Measurements from ENCODE around the gene LMNA.

LMNA gene

DNA sequence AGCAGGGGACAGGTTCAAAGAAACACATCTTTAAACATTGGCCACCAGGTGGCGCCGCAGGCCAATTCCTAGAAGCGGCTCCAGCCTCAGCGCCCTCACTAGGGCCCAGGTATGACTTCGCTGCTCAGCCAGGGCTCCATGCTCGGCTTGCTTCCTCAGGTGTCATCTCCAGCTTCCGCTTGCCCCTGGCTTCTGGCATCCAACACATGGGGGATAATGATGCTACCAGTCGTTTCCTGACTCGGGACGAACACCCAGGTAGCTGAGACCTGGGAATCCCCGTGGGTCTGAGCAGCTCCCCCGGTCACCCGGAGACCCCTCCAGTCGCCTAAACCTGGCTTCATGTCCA, 23.7 kb upstream of the LMNA start:
- CTCF ChIA-PET: interaction anchor here (0.6 to 13.4 kb wide), 6 partner anchors 12 to 134 kb away, joined by 4 to 255 read pairs (median 6); no protein-coding TSS in a partner anchor
- DNase-seq (ENCODE audit: extremely low spot score): peak; percentile 90
- TF ChIP-seq L3MBTL2 (conservative IDR thresholded peaks at IDR 0.05) (no peak), SUZ12 (IDR thresholded peaks at IDR 0.05) (no peak), ZNF384 (IDR thresholded peaks at IDR 0.05) (no peak), CTBP1 (IDR thresholded peaks at IDR 0.05; ENCODE audit: borderline replicate concordance) (no peak), LEF1 (IDR thresholded peaks at IDR 0.05; ENCODE audit: borderline replicate concordance) (no peak)
- POLR2A ChIA-PET: interaction anchor here (1.3 kb wide), 1 partner anchor 38 kb away, joined by 4 read pairs; no protein-coding TSS in a partner anchor

DNA sequence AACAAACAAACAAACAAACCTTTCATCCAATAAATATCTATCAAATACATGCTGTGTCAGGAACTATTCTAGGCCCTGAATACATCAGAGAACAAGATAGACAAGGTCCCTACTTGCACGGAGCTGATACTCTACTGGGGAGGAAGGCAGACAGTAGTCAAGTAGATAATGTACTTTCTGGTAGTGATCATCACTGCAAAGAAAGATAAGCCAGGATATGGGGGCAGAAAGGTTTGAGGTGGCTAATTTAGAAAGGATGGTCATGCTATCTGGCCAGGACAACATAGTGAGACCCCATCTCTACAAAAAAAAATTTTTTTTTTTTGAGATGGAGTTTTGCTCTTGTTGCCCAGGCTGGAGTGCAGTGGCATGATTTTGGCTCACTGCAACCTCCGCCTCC, 22.9 kb upstream of the LMNA start:
- no peak for TF ChIP-seq TARDBP (IDR thresholded peaks at IDR 0.05)

DNA sequence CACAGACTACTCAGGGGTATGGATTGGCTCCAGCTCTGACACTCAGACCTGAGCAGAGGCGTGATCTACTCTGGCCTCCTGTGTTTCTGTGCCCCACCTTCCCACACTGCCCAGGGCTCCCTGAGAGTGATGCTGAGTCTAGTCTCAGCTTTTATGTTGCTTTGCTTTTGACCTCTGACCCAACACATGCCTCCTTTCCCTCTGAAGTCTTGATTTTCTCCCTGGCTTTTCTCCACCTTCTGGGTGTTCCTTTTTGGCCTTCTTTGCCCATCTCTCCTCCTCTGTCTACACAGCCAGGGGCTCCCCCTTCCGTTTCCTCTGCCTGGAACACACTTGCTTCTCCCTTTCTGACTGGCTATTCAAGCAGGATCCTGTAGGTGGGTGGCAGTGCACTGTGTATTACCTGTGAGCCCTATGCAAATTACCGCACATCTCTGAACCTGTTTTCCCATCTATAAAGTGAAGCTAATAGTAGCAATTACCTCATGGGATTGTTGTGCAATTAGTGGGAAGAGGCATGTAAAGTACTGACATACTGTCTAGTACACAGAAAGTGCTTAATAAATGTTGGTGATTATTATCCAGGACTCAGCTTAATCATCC, 18.5 kb upstream of the LMNA start:
- no peak for DNase-seq (ENCODE audit: extremely low spot score)
- TF ChIP-seq HDGF (IDR thresholded peaks at IDR 0.05; ENCODE audit: borderline replicate concordance): no peak
- TF ChIP-seq ELF4 (IDR thresholded peaks at IDR 0.05): no peak
- TF ChIP-seq SP1 (IDR thresholded peaks at IDR 0.05): no peak
- no peak for TF ChIP-seq ZNF384 (IDR thresholded peaks at IDR 0.05)
- no peak for TF ChIP-seq LEF1 (IDR thresholded peaks at IDR 0.05; ENCODE audit: borderline replicate concordance)
- TF ChIP-seq NFRKB (IDR thresholded peaks at IDR 0.05): no peak
- no peak for TF ChIP-seq TARDBP (IDR thresholded peaks at IDR 0.05)
- ChIA-PET CTCF (interaction anchor here (1.2 to 13.4 kb wide), 8 partner anchors 10 to 129 kb away, joined by 3 to 255 read pairs (median 8); no protein-coding TSS in a partner anchor), POLR2A (interaction anchor here (1.8 to 11.3 kb wide), 4 partner anchors 18 to 98 kb away, joined by 5 to 60 read pairs (median 20); partner anchors contain the start of genes LMNA and SLC25A44)

More for the DNA sequence above, 22.9 kb upstream of the LMNA start:
- POLR2A ChIA-PET: interaction anchor here (0.7 to 1.3 kb wide), 2 partner anchors 37 to 246 kb away, joined by 3 to 4 read pairs; partner anchors contain the start of genes CCT3 and TSACC
- no peak for DNase-seq (ENCODE audit: extremely low spot score)
- CTCF ChIA-PET: interaction anchor here (1.2 to 13.4 kb wide), 4 partner anchors 11 to 134 kb away, joined by 4 to 255 read pairs (median 5); no protein-coding TSS in a partner anchor

DNA sequence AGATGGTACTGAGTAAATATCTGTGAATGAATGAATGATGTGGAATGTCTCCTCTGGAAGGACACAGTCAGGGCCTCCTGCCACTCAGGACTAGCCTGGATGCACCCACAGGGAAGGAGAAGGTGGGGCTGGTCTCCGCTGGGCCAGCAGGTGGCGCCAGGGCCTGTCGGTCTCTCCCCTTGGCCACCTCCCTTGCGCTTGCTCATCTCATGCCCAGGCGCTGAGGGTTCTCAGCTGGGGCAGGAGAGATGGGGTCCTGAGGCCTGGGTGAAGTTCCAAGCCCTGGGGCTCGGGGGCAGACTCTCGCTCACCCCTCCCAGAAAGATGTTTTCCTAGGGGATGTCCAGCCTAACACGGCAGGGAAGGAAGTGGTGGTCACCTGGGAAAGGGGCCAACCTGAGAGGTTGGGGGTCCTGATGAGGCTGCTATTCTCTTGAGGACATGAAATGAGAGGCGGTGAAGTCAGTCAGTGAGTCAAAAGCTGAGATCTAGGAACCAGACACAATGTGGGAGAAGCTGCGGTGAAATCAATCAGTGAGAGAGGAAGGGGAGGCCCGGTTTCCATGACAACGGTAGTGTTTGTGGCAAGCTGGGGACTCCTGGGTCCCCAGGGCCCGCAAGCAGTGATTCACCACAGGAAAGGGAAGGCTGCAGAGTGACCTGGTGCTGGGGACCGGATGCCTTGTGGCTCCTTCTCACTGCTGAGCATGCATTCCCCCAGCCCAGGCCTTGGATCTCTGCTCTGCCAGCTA, 17.7 kb upstream of the LMNA start:
- peak; percentile 92 for DNase-seq (ENCODE audit: extremely low spot score)
- no peak for TF ChIP-seq TARDBP (IDR thresholded peaks at IDR 0.05)
- TF ChIP-seq, protein P1, sequence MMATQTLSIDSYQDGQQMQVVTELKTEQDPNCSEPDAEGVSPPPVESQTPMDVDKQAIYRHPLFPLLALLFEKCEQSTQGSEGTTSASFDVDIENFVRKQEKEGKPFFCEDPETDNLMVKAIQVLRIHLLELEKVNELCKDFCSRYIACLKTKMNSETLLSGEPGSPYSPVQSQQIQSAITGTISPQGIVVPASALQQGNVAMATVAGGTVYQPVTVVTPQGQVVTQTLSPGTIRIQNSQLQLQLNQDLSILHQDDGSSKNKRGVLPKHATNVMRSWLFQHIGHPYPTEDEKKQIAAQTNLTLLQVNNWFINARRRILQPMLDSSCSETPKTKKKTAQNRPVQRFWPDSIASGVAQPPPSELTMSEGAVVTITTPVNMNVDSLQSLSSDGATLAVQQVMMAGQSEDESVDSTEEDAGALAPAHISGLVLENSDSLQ (IDR thresholded peaks at IDR 0.05): peak; percentile 84
- POLR2A ChIA-PET: interaction anchor here (1.8 to 11.3 kb wide), 3 partner anchors 18 to 97 kb away, joined by 5 to 60 read pairs (median 32); partner anchors contain the start of genes LMNA and SLC25A44
- CTCF ChIA-PET: interaction anchor here (0.6 to 13.4 kb wide), 11 partner anchors 9 to 264 kb away, joined by 3 to 255 read pairs (median 5); no protein-coding TSS in a partner anchor

DNA sequence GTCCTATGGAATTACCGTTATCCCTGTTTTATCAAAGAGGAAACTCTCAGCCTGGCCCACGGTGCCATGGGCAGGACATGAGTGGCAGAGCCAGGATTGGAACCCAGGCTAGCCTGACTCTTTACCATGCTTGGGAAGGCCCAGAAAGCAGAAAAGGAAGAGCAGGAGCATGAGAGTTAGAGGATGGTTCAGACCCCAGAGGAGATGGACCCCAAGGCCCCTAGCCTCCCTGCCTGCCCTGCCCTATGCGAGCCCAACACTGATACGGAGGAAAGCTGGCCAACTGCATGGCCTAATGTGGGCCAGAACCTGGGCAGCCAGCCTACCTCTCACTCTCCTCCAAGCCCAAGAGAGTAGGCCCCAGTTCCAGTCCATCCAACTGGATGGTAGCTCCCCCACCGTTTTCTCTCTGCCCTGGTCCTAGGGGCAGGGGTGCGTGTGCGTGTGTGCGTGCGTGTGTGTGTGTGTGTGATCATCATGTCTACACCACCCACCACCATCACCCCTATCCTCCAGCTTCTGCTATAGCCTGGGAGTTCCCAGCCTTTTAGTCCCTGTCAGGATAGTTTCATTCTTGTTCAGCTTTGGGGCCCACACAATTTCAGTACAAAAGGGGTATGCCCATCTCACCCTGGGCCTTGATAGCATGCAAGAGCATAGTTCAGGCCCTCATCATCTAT, 16.9 kb upstream of the LMNA start:
- CTCF ChIA-PET: interaction anchor here (0.6 to 13.4 kb wide), 10 partner anchors 9 to 264 kb away, joined by 3 to 255 read pairs (median 8); no protein-coding TSS in a partner anchor
- POLR2A ChIA-PET: interaction anchor here (1.3 to 11.3 kb wide), 4 partner anchors 17 to 96 kb away, joined by 4 to 60 read pairs (median 18); partner anchors contain the start of genes LMNA and SLC25A44

DNA sequence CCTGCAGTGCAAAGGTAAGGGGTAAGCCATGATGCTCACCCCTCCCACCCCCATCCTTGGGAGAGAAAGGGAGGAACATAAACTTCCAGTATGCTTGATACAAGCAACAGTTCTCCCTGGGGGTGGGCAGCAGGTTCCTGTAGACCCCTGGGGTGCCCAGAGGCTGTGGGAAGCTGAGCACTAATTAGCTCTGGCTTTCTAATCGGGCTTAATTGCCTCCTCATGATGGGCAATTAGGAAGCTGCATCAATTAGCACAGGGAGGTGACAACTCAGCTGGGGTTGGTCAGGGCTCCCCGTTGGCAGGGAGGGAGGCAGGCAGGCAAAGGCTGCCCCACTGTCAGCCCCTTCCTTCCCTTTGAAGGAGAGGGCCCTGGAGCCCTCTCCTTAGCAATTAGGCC, 15.7 kb upstream of the LMNA start:
- CTCF ChIA-PET: interaction anchor here (0.8 to 13.4 kb wide), 6 partner anchors 10 to 126 kb away, joined by 3 to 255 read pairs (median 4); no protein-coding TSS in a partner anchor
- POLR2A ChIA-PET: interaction anchor here (1.3 to 11.3 kb wide), 4 partner anchors 16 to 114 kb away, joined by 4 to 60 read pairs (median 19); partner anchors contain the start of genes LMNA and PMF1
- no peak for TF ChIP-seq TARDBP (IDR thresholded peaks at IDR 0.05)
- TF ChIP-seq, protein P1 (IDR thresholded peaks at IDR 0.05): no peak
- no peak for TF ChIP-seq ELF4 (IDR thresholded peaks at IDR 0.05)
- TF ChIP-seq FOXA1 (IDR thresholded peaks at IDR 0.05): no peak
- no peak for TF ChIP-seq FOXK2 (IDR thresholded peaks at IDR 0.05)
- TF ChIP-seq FOXM1 (IDR thresholded peaks at IDR 0.05; ENCODE audit: borderline replicate concordance): no peak
- TF ChIP-seq BHLHE40 (IDR thresholded peaks at IDR 0.05; ENCODE audit: borderline replicate concordance): no peak
- no peak for TF ChIP-seq SP1 (IDR thresholded peaks at IDR 0.05)
- TF ChIP-seq LEF1 (IDR thresholded peaks at IDR 0.05; ENCODE audit: borderline replicate concordance): no peak
- no peak for TF ChIP-seq ARNT (IDR thresholded peaks at IDR 0.05)
- no peak for TF ChIP-seq L3MBTL2 (conservative IDR thresholded peaks at IDR 0.05)
- no peak for TF ChIP-seq ZNF384 (IDR thresholded peaks at IDR 0.05)
- TF ChIP-seq SUZ12 (IDR thresholded peaks at IDR 0.05): no peak
- TF ChIP-seq NFRKB (IDR thresholded peaks at IDR 0.05): no peak
- TF ChIP-seq HDGF (IDR thresholded peaks at IDR 0.05; ENCODE audit: borderline replicate concordance): no peak
- no peak for TF ChIP-seq CTBP1 (IDR thresholded peaks at IDR 0.05; ENCODE audit: borderline replicate concordance)
- no peak for DNase-seq (ENCODE audit: extremely low spot score)

More for the DNA sequence above, 16.9 kb upstream of the LMNA start:
- DNase-seq (ENCODE audit: extremely low spot score): no peak
- TF ChIP-seq FOXM1 (IDR thresholded peaks at IDR 0.05; ENCODE audit: borderline replicate concordance): no peak
